Fibroblast of lung (primary cell): Measurements from ENCODE around the gene EXOC2.

ENCODE experiments used
- CTCF ChIP-seq, 2 donors: IDR thresholded peaks in 1 of 2; conservative IDR thresholded peaks in 1 of 2; 1 replicate in 1 of 2; 2 replicates in 1 of 2; pipeline ENCODE4 v1.5.1; 2011 to 2012; ENCODE audit warnings: low read length in 2 of 2, control low read depth in 1 of 2, inconsistent platforms in 1 of 2, low read depth in 1 of 2, mild to moderate bottlenecking in 1 of 2
- EZH2 ChIP-seq: IDR thresholded peaks from 2 replicates; pipeline ENCODE4 v1.5.1; 2012; ENCODE audit warnings: low read length, control low read depth, mild to moderate bottlenecking; ENCODE audit errors: missing control alignments

GRCh38 chr6:447381-448165, 245.4 kb downstream of the EXOC2 start:
- TF ChIP-seq CTCF (conservative IDR thresholded peaks at IDR 0.05 in 1 of 2, IDR thresholded peaks at IDR 0.05 in 1 of 2; ENCODE audit: low read depth in 1 of 2, low read length in 2 of 2): no peak
- no peak for TF ChIP-seq EZH2
